NB4 (cell line): ENCODE measurements around the gene HS6ST2.

Source experiments
- MYC ChIP-seq: IDR thresholded peaks from 2 replicates; pipeline ENCODE4 v1.6.1; 2011; ENCODE audit warnings: low read depth, low read length
- TF ChIP-seq, protein P1 (sequence below): IDR thresholded peaks from one replicate; pipeline ENCODE4 v1.5.1; 2012; ENCODE audit warnings: low read depth, low read length

DNA sequence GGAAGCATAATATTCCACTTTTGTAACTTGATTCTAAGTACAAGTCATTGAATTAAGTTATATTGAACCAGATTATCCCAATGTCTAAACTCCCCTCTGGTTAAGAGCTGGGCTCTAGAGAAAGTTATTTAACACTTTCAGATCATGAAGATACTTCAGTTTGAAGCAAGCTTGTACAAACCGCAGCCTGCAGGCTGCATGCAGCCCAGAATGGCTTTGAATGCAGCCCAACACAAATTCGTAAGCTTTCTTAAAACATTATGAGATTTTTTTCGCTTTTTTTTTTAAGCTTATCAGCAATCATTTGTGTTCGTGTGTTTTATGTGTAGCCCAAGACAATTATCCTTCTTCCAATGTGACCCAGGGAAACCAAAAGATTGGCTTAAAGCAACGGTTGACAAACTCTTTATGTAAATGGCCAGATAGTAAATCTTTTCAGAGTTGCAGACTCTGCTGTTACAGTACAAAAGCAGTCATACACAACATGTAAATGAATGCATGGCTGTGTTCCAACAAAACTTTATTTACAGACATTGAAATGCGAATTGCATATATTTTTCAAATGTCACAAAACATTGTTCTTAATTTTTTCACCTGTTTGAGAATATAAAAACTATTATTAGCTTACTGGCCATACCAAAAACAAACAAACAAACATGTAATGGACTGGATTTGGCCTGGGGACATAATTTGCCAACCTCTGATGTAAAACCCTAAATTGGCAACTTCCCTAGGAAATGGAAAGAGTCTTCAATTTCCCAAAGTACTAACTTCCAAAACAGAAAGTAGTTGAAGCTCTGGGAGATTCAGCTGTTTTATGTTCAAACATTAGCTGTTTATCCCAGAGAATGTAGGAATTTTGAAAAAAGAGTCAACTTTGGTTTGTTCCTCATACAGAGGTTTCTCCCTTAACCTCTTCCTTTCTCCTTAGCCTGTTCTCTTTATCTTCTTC lies 268.5 kb downstream of the HS6ST2 start:
- TF ChIP-seq, protein P1, sequence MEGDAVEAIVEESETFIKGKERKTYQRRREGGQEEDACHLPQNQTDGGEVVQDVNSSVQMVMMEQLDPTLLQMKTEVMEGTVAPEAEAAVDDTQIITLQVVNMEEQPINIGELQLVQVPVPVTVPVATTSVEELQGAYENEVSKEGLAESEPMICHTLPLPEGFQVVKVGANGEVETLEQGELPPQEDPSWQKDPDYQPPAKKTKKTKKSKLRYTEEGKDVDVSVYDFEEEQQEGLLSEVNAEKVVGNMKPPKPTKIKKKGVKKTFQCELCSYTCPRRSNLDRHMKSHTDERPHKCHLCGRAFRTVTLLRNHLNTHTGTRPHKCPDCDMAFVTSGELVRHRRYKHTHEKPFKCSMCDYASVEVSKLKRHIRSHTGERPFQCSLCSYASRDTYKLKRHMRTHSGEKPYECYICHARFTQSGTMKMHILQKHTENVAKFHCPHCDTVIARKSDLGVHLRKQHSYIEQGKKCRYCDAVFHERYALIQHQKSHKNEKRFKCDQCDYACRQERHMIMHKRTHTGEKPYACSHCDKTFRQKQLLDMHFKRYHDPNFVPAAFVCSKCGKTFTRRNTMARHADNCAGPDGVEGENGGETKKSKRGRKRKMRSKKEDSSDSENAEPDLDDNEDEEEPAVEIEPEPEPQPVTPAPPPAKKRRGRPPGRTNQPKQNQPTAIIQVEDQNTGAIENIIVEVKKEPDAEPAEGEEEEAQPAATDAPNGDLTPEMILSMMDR = no peak
- no peak for TF ChIP-seq MYC
